ENCODE measurements around the gene SULT6B1.

The SULT6B1 gene

GRCh38 chr2:37146062-37146461, 42.4 kb downstream of the SULT6B1 start:
- no peak for DNase-seq

- no peak for DNase-seq
These were observed 44.5 kb downstream of the SULT6B1 start for GRCh38 chr2:37143974-37144373.

GRCh38 chr2:37142546-37142945, 45.9 kb downstream of the SULT6B1 start:
- DNase-seq, result no peak

GRCh38 chr2:37132914-37133313, 55.6 kb downstream of the SULT6B1 start:
- no peak for DNase-seq

GRCh38 chr2:37125416-37125815, 63.1 kb downstream of the SULT6B1 start:
- DNase-seq, result no peak

GRCh38 chr2:37119157-37119556, 69.3 kb downstream of the SULT6B1 start:
- no peak for DNase-seq

All from NCI-H146 (cell line).